ENCODE measurements around the gene IRAK2. TPM values are rescaled to one million over a fixed set of nuclear protein-coding genes. Genes with fewer than 3 reads are reported as not detected.

Gene IRAK2
- total RNA-seq, 2 donors from 2014 or later: 1.7 to 3.4 TPM

DNA sequence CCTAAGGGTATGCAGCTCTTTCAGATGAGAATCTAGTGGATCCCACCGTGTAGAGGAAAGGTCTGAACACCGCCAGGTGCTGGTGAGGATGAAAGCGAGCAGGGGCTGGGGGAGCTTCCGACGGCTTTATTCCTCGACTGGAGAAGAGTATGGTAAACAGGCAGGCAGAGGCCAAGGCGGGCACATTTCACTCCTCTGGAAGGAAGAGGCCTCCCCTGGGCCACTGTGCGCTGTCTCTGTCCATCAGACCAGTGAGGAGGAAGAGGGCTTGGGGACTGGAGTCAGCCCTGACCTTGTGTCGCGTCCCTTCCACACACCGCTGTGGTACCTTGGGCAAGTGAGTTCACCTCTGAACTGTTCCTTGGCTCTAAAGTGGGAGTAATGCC, 123.8 kb downstream of the IRAK2 start:
- intact Hi-C loops (cut with DNase I, micrococcal nuclease): no loop called here
- ATAC-seq: no peak

GRCh38 chr3:10289077-10289476, 124.4 kb downstream of the IRAK2 start:
- DNase-seq (no peak), ATAC-seq (no peak)
- intact Hi-C loops (cut with DNase I, micrococcal nuclease): no loop called here

More for the DNA sequence above, 123.8 kb downstream of the IRAK2 start:
- DNase-seq: no peak

GRCh38 chr3:10289787-10290355, 125.2 kb downstream of the IRAK2 start:
- no peak for DNase-seq
- intact Hi-C loops (cut with DNase I, micrococcal nuclease): no loop called here
- ATAC-seq: no peak

DNA sequence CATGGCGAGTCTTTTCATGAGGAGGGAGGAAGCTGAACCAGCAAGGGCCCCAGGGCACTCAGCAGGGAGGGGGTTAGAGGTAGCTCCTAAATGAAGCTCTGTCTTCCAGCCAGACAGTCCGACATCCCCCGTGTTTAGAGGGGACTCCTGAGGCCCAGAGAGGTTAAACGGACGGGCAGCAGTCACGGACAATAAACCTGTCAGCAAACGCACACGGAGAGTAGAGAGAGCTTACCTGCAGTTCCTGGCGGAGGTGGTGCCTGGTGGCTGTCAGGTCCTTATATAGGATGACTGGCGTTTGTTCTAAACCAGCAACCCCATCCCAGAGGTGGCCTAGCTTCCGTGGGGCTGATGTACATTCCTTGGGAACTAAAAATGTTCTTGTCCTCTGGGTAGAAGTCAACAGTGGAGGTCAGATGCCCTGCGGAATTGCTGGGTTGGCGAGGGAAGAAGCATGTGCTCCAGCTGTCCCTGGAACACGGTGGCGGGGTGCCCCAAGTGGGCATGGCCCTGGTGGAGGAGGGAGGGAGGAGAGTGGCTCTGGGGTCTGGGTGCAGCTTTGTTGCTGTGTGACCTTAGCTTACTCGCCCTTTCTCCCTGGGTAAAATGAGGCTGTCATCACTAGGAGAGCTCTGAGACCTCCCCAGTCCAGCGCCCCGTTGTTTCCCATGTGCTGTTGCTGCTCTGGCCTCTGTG, 125.9 kb downstream of the IRAK2 start:
- ATAC-seq (no peak), DNase-seq (no peak)
- intact Hi-C loops (cut with DNase I, micrococcal nuclease): no loop called here

DNA sequence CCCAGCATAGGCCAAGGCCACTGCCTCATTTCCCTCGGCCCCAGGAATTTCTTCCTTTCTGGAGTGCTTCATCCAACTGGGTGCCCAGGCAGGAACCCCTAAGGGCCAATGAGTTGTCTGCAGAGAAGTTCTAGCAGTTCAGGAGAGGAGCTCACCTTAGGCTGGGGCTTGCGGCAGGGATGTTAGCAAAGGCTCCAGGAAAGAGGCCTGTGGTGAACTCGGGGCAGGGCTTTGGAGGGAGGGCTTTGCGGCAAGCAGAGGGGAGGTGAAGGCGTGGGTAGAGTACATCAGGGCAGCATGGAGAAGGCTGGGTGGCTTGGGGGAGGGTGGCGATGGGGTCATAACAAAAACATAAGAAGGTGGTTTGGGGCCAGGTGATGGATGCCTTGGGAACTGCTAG, 126.9 kb downstream of the IRAK2 start:
- DNase-seq (no peak), ATAC-seq (no peak)
- intact Hi-C loops (cut with DNase I, micrococcal nuclease): no loop called here

DNA sequence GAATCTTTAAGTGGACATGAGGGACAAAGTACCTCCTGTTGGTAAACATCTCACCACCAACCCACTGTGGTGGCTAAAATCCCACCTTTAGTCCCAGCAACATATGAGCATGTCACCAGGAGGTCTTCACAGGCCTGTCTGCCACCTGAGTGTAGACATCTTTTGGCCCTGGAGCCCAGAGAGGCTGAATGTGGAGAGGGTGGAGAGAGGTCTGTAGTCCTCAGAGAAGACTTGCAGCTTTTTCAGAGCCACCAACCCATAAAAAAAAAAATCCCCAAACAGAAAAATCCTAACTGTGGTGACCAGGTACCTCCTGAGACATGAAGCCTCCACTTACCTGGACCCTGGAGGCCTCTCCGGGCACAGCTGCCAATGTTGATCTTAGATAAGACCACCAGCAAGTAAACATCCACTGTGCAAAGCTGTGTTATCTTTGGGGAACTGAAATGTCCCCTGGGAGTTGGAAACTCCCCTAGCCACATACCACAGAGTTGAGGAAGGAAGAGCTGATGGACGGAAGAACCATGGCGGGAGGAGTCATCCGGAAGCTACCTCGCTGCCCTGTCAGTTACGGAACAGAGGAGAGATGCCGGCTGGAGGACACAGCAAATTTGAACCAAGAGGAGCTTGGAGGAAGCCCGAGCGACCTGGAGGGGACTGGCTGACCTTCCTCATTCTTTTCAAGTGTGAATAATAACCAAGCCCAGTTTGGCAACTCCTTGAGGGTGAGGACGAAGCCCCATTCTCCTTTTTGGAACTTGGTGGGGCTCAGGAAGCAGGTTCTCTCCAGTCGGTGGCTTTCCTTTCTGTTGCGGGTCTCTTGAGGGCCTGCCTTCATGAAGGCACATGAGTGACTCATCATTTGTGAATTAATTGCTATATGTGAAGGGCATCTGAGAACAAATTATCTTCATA, 128.0 kb downstream of the IRAK2 start, which contains the start of gene GHRL:
GHRL (minus strand) TSS at position 443 of the 915 bp plus-strand sequence. CDS start 2,767 bp downstream, outside the sequence.
- ATAC-seq (no peak), DNase-seq (no peak)
- intact Hi-C loops (cut with DNase I, micrococcal nuclease): no loop called here

Other genes with a start within 250 kb of the IRAK2 start
- gene IL17RC, start 247.8 kb upstream of the IRAK2 start, total RNA-seq: 10 to 100 TPM; 33.4 to 37.8 TPM
- 10 to 100 TPM; 18.8 to 23.8 TPM for gene CRELD1, start 231.1 kb upstream of the IRAK2 start, total RNA-seq
- 1 to 10 TPM; 1.1 to 1.2 TPM for gene PRRT3, start 212.5 kb upstream of the IRAK2 start, total RNA-seq
- gene EMC3, start 178.1 kb upstream of the IRAK2 start, total RNA-seq: 10 to 100 TPM; 82.5 to 88.5 TPM
- 10 to 100 TPM in 1 of 2 donors, 1 to 10 TPM in 1; 5.1 to 10.0 TPM for gene FANCD2, start 138.5 kb upstream of the IRAK2 start, total RNA-seq
- not detected for gene FANCD2OS, start 56.7 kb upstream of the IRAK2 start, total RNA-seq
- gene BRK1, start 49.2 kb upstream of the IRAK2 start, total RNA-seq: 10 to 100 TPM; 79.7 to 84.8 TPM
- gene VHL, start 23.1 kb upstream of the IRAK2 start, total RNA-seq: 10 to 100 TPM; 36.4 to 37.6 TPM
- gene TATDN2, start 83.5 kb downstream of the IRAK2 start, total RNA-seq: 10 to 100 TPM; 30.2 to 37.9 TPM
- 1 to 10 TPM in 1 of 2 donors, under 1 TPM in 1; 0.75 to 1.1 TPM for gene GHRL, start 128.0 kb downstream of the IRAK2 start, total RNA-seq
- 100 to 1,000 TPM; 107 to 134 TPM for gene SEC13, start 156.2 kb downstream of the IRAK2 start, total RNA-seq

All from left colon (tissue), 2 donors.